HPDE6-E6E7 (cell line): ENCODE measurements around the gene NACC2.
"Not testable (repeated sequence)": the region's sequence is repeated elsewhere in the genome, so short reads cannot be mapped to it uniquely, and the experiment has no call there.

Experiments used
- DNase-seq: peaks from one replicate; pipeline ENCODE4 v3.0.0; 2011; ENCODE audit warnings: missing footprints; ENCODE audit errors: extremely low spot score

The NACC2 gene

GRCh38 chr9:135979547-135980166 is 115.4 kb downstream of the NACC2 start:
- DNase-seq = no peak

GRCh38 chr9:135978642-135979546 is 116.2 kb downstream of the NACC2 start:
- DNase-seq = no peak

GRCh38 chr9:135976944-135977343 is 118.1 kb downstream of the NACC2 start:
- no peak for DNase-seq

GRCh38 chr9:135976531-135976930 is 118.6 kb downstream of the NACC2 start:
- DNase-seq = no peak

GRCh38 chr9:135975834-135976233 is 119.3 kb downstream of the NACC2 start:
- DNase-seq = no peak

GRCh38 chr9:135974220-135974573 is 120.9 kb downstream of the NACC2 start:
- no peak for DNase-seq

- DNase-seq = no peak
Observed at GRCh38 chr9:135973277-135974219, 121.5 kb downstream of the NACC2 start.

GRCh38 chr9:135971892-135972291 is 123.2 kb downstream of the NACC2 start:
- DNase-seq = peak; percentile 71

GRCh38 chr9:135971111-135971766 is 123.8 kb downstream of the NACC2 start:
- DNase-seq = no peak

- DNase-seq = no peak
Observed at GRCh38 chr9:135970128-135970815, 124.8 kb downstream of the NACC2 start.

- DNase-seq = no peak
Observed at GRCh38 chr9:135969064-135969683, 125.9 kb downstream of the NACC2 start.

- DNase-seq = no peak
Observed at GRCh38 chr9:135968601-135969000, 126.5 kb downstream of the NACC2 start.

- DNase-seq = no peak
Observed at GRCh38 chr9:135968083-135968476, 127.0 kb downstream of the NACC2 start.

- DNase-seq = not testable (repeated sequence)
Observed at GRCh38 chr9:135966916-135967260, 128.2 kb downstream of the NACC2 start.

GRCh38 chr9:135965124-135965756 is 129.8 kb downstream of the NACC2 start:
- no peak for DNase-seq

GRCh38 chr9:135963938-135964337 is 131.2 kb downstream of the NACC2 start:
- no peak for DNase-seq

GRCh38 chr9:135963338-135963737 is 131.8 kb downstream of the NACC2 start:
- no peak for DNase-seq

GRCh38 chr9:135962696-135963307 is 132.3 kb downstream of the NACC2 start:
- DNase-seq = no peak

GRCh38 chr9:135961811-135962695 is 133.0 kb downstream of the NACC2 start:
- DNase-seq = no peak
